ENCODE results near the gene KLHL21. TPM values are rescaled to one million over a fixed set of nuclear protein-coding genes. Genes with fewer than 3 reads are reported as not detected.

Gene KLHL21
- total RNA-seq, 1 experiment from 2014 or later, result 38.0 TPM

GRCh38 chr1:6613361-6614018, 10.8 kb upstream of the KLHL21 start, which contains the start of gene PHF13:
Gene PHF13, plus strand, starts transcription at chr1:6613731. Its CDS starts 336 bp downstream, at chr1:6614067.
- Histone ChIP-seq H3K27me3 (replicated peaks; ENCODE audit: insufficient read depth, low read depth, low read length, poor library complexity) (no peaks in the 10 kb centered on the region), H3K4me3 (ENCODE audit: low read depth, low read length, poor library complexity, severe bottlenecking) (peak within 1 kb of the TSS; percentile 99), H3K27ac (ENCODE audit: low read depth, low read length, poor library complexity, severe bottlenecking) (peak within 1 kb of the TSS; percentile 92), H3K36me3 (ENCODE audit: insufficient read depth, low read length, poor library complexity, severe bottlenecking) (peaks cover 21% of the 10 kb centered on the region), H3K9me3 (ENCODE audit: low read depth, low read length, poor library complexity, severe bottlenecking) (no peaks in the 10 kb centered on the region), H3K4me1 (ENCODE audit: insufficient read depth, low read length, poor library complexity, severe bottlenecking) (peaks cover 5% of the 10 kb centered on the region)
- no TSS peak for BruUV-seq (replicated peaks)
- intact Hi-C loops (cut with micrococcal nuclease; ENCODE audit: unreplicated experiment), result loop anchor here (1.0 kb wide), 1 partner anchor 11 kb away; the partner anchor contains the start of gene KLHL21
- POLR2A ChIA-PET (ENCODE audit: low non-redundant PET), result interaction anchor here (1.1 kb wide), 1 partner anchor 559 kb away, joined by 4 read pairs; no protein-coding TSS in a partner anchor
- DNase-seq (ENCODE audit: low spot score), result peak; percentile 99
- TF ChIP-seq CTCF (conservative IDR thresholded peaks at IDR 0.05; ENCODE audit: low read depth, low read length) (no peak), EZH2 (IDR thresholded peaks at IDR 0.05; ENCODE audit: borderline replicate concordance, low read depth, low read length, poor library complexity, severe bottlenecking) (no peak)
- CTCF ChIA-PET, result no interaction called here

- no peak for DNase-seq (ENCODE audit: low spot score)
- no TSS peak for BruUV-seq (replicated peaks)
- CTCF ChIA-PET, result no interaction called here
- TF ChIP-seq EZH2 (IDR thresholded peaks at IDR 0.05; ENCODE audit: borderline replicate concordance, low read depth, low read length, poor library complexity, severe bottlenecking) (no peak), CTCF (conservative IDR thresholded peaks at IDR 0.05; ENCODE audit: low read depth, low read length) (no peak)
- H3K27me3 ChIP-seq (replicated peaks; ENCODE audit: insufficient read depth, low read depth, low read length, poor library complexity), result no peaks in the 10 kb centered on the region
- POLR2A ChIA-PET (ENCODE audit: low non-redundant PET), result interaction anchor here (1.1 kb wide), 1 partner anchor 560 kb away, joined by 4 read pairs; no protein-coding TSS in a partner anchor
- peaks cover 14% of the 10 kb centered on the region for H3K36me3 ChIP-seq (ENCODE audit: insufficient read depth, low read length, poor library complexity, severe bottlenecking)
- intact Hi-C loops (cut with micrococcal nuclease; ENCODE audit: unreplicated experiment), result loop anchor here (1.0 kb wide), 1 partner anchor 10 kb away; the partner anchor contains the start of gene KLHL21
- H3K9me3 ChIP-seq (ENCODE audit: low read depth, low read length, poor library complexity, severe bottlenecking), result no peaks in the 10 kb centered on the region
- peaks cover 5% of the 10 kb centered on the region for H3K4me1 ChIP-seq (ENCODE audit: insufficient read depth, low read length, poor library complexity, severe bottlenecking)
- H3K4me3 ChIP-seq (ENCODE audit: low read depth, low read length, poor library complexity, severe bottlenecking), result peak overlapping the region; percentile 99
- H3K27ac ChIP-seq (ENCODE audit: low read depth, low read length, poor library complexity, severe bottlenecking), result peak overlapping the region; percentile 92
Observed at GRCh38 chr1:6612641-6613360, 10.1 kb upstream of the KLHL21 start.

GRCh38 chr1:6603915-6604558, 1.4 kb upstream of the KLHL21 start:
- BruUV-seq (replicated peaks), result no TSS peak
- H3K27me3 ChIP-seq (replicated peaks; ENCODE audit: insufficient read depth, low read depth, low read length, poor library complexity), result no peaks in the 10 kb centered on the region
- ChIA-PET CTCF (no interaction called here), POLR2A (ENCODE audit: low non-redundant PET) (no interaction called here)
- H3K4me1 ChIP-seq (ENCODE audit: insufficient read depth, low read length, poor library complexity, severe bottlenecking), result peaks cover 11% of the 10 kb centered on the region
- peak overlapping the region; percentile 89 for H3K4me3 ChIP-seq (ENCODE audit: low read depth, low read length, poor library complexity, severe bottlenecking)
- intact Hi-C loops (cut with micrococcal nuclease; ENCODE audit: unreplicated experiment), result no loop called here
- no peaks in the 10 kb centered on the region for H3K9me3 ChIP-seq (ENCODE audit: low read depth, low read length, poor library complexity, severe bottlenecking)
- no peak for TF ChIP-seq CTCF (conservative IDR thresholded peaks at IDR 0.05; ENCODE audit: low read depth, low read length)
- TF ChIP-seq EZH2 (IDR thresholded peaks at IDR 0.05; ENCODE audit: borderline replicate concordance, low read depth, low read length, poor library complexity, severe bottlenecking), result no peak
- H3K27ac ChIP-seq (ENCODE audit: low read depth, low read length, poor library complexity, severe bottlenecking), result peak overlapping the region; percentile 83
- peak; percentile 22 for DNase-seq (ENCODE audit: low spot score)
- H3K36me3 ChIP-seq (ENCODE audit: insufficient read depth, low read length, poor library complexity, severe bottlenecking), result peaks cover 7% of the 10 kb centered on the region

Data from A673 (cell line).